HS-27A (cell line): ENCODE results near the gene MED27.

Source experiments
- DNase-seq: peaks from one replicate; pipeline ENCODE4 v3.0.0-alpha.2; 2012; ENCODE audit warnings: low read depth, missing footprints

The MED27 gene

GRCh38 chr9:131965841-131966240, 113.8 kb downstream of the MED27 start:
- DNase-seq = no peak

- no peak for DNase-seq
Observed at GRCh38 chr9:131965103-131965502, 114.6 kb downstream of the MED27 start.

- DNase-seq = no peak
Observed at GRCh38 chr9:131963072-131964030, 116.3 kb downstream of the MED27 start.

GRCh38 chr9:131961496-131961880, 118.2 kb downstream of the MED27 start:
- DNase-seq = no peak

GRCh38 chr9:131960851-131961495, 118.7 kb downstream of the MED27 start:
- no peak for DNase-seq

- no peak for DNase-seq
Observed at GRCh38 chr9:131960311-131960710, 119.4 kb downstream of the MED27 start.

GRCh38 chr9:131959887-131960286, 119.8 kb downstream of the MED27 start:
- no peak for DNase-seq

- DNase-seq = no peak
Observed at GRCh38 chr9:131959056-131959455, 120.6 kb downstream of the MED27 start.

GRCh38 chr9:131954299-131954698, 125.4 kb downstream of the MED27 start:
- DNase-seq = no peak

GRCh38 chr9:131951905-131952304, 127.8 kb downstream of the MED27 start:
- no peak for DNase-seq

- no peak for DNase-seq
Observed at GRCh38 chr9:131951155-131951554, 128.5 kb downstream of the MED27 start.

- DNase-seq = no peak
Observed at GRCh38 chr9:131950487-131950886, 129.2 kb downstream of the MED27 start.

- DNase-seq = no peak
Observed at GRCh38 chr9:131946180-131946579, 133.5 kb downstream of the MED27 start.

GRCh38 chr9:131943351-131943841, 136.3 kb downstream of the MED27 start:
- no peak for DNase-seq

GRCh38 chr9:131942146-131942720, 137.4 kb downstream of the MED27 start:
- DNase-seq = no peak

GRCh38 chr9:131937451-131937850, 142.2 kb downstream of the MED27 start:
- DNase-seq = no peak

GRCh38 chr9:131936929-131937328, 142.7 kb downstream of the MED27 start:
- no peak for DNase-seq

GRCh38 chr9:131934673-131935072, 145.0 kb downstream of the MED27 start:
- no peak for DNase-seq

GRCh38 chr9:131927091-131927490, 152.6 kb downstream of the MED27 start:
- no peak for DNase-seq

GRCh38 chr9:131926360-131926922, 153.2 kb downstream of the MED27 start:
- DNase-seq = no peak

GRCh38 chr9:131925677-131926177, 153.9 kb downstream of the MED27 start:
- DNase-seq = no peak

GRCh38 chr9:131923766-131924165, 155.9 kb downstream of the MED27 start:
- no peak for DNase-seq
